Esophagus squamous epithelium (tissue), 4 donors: ENCODE data around the gene THAP3.

ENCODE experiments used
- POLR2A ChIP-seq, 4 donors: fragments of 450-650 bp; IDR thresholded peaks; one replicate each; pipeline ENCODE4 v1.6.1; 2017; ENCODE audit warnings: antibody characterized with exemption in 4 of 4, mild to moderate bottlenecking in 4 of 4, moderate library complexity in 3 of 4
- TF ChIP-seq, protein P1 (sequence below), 6 experiments: fragments of 450-650 bp in 4 of 6; fragments of 200-600 bp in 2 of 6; sonication (generic) in 2 of 6; IDR thresholded peaks; one replicate each; pipeline ENCODE4 v1.5.1; 2016 to 2019; ENCODE audit warnings: antibody characterized with exemption in 6 of 6, mild to moderate bottlenecking in 4 of 6, moderate library complexity in 4 of 6

DNA sequence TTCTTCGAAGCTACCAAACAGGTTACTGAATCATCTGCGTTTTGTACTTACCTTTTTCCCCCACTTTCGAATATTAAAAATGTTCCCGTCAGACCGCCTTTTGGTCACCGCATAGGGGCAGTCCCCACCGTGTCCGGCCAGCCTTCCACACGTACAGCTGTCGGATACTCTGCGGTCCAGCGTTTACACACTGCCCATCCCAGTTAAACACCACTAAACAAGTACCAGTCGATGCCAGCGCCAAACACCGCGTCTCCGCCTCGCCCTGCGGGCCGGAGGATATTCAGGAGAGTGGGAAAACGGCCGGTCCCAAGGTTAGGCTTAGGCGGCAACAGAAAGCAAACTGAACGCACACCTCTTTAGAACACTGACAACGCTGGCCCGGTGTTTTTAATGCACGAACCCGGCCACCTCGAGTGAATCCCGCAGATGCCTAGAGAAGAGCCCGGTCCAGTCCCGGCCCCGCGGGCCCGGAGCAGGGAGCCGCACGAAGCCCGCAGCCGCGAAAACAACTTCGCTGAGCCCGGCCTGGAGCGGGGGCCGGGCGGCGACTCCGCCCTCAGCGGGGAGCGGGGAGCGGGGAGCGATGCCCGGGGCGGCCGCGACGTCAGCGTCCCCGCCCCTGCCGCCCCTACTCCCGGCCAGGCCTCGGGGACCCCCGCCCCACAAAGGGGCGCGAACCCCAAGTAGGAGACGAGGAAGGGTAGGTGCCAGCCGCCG, 11.9 kb upstream of the THAP3 start:
- TF ChIP-seq POLR2A (IDR thresholded peaks at IDR 0.05), result peak in 2 of 4 donors; percentile 71 to 75
- TF ChIP-seq, protein P1, sequence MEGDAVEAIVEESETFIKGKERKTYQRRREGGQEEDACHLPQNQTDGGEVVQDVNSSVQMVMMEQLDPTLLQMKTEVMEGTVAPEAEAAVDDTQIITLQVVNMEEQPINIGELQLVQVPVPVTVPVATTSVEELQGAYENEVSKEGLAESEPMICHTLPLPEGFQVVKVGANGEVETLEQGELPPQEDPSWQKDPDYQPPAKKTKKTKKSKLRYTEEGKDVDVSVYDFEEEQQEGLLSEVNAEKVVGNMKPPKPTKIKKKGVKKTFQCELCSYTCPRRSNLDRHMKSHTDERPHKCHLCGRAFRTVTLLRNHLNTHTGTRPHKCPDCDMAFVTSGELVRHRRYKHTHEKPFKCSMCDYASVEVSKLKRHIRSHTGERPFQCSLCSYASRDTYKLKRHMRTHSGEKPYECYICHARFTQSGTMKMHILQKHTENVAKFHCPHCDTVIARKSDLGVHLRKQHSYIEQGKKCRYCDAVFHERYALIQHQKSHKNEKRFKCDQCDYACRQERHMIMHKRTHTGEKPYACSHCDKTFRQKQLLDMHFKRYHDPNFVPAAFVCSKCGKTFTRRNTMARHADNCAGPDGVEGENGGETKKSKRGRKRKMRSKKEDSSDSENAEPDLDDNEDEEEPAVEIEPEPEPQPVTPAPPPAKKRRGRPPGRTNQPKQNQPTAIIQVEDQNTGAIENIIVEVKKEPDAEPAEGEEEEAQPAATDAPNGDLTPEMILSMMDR (IDR thresholded peaks at IDR 0.05), result no peak
